HG02678 (cell line): ENCODE data around the gene FCMR.

Experiments
- ATAC-seq: cut with Tn5 transposase; IDR thresholded peaks from one replicate; pipeline ENCODE4 v1.9.1; 2021; ENCODE audit warnings: mild to moderate bottlenecking, moderate library complexity; ENCODE audit not compliant: unreplicated experiment

The FCMR gene

DNA sequence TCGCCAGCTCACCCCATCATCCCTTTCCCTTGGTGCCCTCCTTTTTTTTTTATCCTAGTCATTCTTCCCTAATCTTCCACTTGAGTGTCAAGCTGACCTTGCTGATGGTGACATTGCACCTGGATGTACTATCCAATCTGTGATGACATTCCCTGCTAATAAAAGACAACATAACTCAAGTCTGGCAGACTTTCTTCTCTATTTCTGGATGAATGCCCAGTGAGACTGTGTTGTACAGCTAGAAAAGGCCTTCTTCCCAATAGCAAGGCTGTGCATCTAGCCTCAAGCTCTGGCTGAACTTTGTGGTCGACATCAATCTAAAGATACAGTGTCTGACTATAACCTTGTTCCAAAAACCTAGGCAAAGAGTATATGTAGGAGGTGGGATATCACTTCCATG lies 18.1 kb downstream of the FCMR start:
- ATAC-seq: no peak

DNA sequence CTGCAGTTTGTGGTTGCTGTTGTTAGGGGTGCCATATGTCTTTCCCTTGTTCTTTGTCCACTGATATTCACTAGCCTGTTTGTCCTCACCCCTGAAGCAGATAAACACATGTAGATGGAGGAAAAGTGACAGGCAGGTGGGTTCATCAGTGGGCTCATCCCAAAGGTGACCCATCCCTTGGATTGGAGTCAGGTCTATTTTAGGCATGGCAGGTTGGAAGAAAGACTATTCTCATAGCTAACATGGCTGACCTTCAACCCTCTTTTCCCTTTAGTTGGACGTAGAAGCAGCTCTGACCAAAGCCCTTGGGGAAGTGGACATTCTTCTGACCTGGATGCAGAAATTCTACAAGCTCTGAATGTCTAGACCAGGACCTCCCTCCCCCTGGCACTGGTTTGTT lies 19.0 kb downstream of the FCMR start:
- ATAC-seq: no peak

DNA sequence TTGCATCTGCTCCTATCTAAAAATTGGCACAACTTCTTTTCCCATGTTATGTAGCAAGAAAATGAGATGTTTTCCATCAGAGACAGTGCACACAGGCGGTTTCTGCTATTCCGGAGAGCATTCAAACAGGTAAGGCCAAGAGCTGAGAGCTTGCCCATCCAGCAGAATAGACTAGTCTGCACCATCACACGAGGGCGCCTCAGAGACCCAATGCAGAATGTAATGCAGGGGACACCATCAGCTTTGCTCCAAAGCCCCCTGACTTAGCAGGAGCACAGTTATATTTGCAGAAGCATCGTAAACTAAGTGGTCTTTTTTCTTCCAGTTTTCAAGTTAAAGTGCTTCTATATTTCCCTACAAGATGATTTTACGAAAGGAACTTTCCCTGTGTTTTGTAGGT lies 19.8 kb downstream of the FCMR start:
- ATAC-seq: no peak

DNA sequence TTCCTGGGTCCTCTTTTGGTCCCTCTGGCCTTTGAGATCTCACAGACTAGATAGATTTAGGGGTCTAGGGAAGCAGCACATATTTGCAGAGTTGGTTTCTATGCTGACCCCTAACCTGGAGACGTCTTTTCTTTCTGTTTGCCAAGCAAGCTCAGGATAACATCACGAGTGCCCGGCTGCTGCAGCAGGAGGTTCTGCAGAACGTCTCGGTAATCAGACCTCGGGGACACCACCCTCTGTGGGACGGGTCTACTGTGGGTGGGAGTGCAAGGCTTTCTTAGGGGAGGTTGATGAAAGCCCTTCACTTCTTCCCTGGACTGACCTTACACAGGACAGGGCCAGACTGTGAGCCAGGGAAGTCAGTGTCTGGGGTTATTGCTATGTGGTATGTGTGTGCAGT lies 21.6 kb downstream of the FCMR start:
- ATAC-seq: no peak

DNA sequence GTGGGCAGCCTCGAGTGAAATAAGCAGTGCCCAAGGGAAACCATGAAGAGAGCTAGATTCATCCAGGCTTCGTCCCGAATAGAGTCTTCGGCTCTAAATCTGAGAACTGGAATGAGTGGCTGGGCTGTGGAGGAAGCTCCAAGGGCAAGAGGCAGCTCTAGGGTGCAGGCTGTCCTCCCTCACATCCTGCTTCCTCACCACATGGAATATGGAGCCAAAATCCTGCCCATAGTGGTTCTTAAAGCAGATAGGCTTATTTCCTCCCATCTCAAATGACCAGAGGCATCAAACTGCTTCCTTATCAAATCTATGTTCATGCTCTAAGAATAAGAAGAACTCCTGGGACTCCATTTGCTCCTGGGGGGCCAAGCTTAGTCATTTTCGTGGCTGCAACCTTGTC lies 22.0 kb downstream of the FCMR start:
- ATAC-seq: no peak

DNA sequence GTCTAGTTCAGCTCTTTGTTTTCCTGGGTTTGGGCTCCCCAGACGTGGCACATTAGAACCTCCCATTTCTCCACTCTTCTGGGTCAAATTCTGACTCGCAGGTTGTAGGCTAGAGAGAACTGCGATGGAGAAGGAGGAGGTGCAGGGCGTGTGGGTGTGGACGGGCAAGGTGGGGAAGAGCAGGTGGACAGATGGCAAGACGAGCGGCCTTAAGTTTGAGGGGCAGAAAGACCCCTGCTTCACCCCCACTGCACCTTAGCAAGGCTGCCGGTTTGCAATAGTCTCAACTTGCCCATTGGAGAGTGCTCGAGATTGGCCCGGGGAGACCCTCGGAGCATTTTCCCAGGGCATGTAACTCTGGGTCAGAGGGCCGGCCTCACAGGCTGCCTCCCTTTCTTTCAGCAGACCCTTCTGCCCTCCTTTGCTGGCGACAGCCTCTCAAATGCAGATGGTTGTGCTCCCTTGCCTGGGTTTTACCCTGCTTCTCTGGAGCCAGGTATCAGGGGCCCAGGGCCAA lies 22.8 kb downstream of the FCMR start:
- ATAC-seq: no peak

DNA sequence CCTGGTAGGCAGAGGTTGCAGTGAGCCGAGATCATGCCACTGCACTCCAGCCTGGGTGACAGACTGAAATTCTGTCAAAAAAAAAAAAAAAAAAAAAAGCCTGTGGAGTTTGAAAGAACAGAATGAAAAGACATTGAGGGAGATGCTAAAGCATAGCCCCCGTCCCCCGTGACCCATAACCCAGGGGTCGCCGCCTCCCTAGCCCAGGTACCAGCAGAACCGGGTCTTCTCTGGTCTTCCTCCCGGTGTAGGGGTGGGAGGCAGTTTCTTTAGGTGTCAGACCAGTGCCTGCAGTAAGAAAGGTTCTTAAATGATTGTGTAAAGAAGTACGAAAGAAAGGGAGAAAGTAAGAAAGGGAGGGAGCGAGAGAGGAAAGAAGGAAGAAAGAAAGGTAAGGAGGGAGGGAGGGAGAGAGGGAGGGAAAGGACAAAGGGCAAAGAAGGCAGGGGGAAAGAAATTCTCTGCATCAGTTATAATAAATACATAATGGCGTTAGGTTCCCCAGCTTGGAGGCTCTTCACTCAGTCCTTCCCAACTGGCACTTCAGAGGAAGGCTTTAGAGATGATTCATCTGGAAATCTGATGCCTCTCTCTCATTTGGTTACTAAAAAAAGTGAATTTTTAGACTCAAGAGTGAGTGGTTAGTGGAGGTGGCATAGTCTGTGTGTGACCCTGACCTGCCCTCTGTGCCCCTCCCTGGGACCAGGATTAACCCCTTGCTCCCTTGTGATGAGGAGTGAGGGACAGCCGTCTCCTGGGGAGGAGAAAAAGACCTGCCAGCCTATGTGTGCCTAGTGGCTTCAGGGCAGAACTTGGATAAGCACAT lies 23.4 kb downstream of the FCMR start:
- ATAC-seq: no peak

DNA sequence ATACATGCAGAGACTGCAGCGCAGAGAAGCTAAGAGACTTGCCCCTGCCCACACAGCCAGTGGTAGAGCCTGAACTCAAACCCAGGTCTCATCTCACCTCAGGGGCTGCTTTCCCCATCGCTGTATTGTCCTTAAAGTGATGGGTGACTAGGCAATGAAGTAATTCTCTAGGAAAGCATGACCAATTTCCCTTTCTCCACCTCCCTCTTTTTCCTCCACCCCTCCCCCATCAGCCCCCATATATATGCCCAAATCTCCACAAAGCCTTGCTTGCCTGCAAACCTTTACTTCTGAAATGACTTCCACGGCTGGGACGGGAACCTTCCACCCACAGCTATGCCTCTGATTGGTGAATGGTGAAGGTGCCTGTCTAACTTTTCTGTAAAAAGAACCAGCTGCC lies 24.6 kb downstream of the FCMR start, which contains the start of gene IL24:
IL24 (plus strand) TSS at position 269 of the 400 bp plus-strand sequence. CDS start 390 bp downstream, outside the sequence.
- no peak for ATAC-seq

DNA sequence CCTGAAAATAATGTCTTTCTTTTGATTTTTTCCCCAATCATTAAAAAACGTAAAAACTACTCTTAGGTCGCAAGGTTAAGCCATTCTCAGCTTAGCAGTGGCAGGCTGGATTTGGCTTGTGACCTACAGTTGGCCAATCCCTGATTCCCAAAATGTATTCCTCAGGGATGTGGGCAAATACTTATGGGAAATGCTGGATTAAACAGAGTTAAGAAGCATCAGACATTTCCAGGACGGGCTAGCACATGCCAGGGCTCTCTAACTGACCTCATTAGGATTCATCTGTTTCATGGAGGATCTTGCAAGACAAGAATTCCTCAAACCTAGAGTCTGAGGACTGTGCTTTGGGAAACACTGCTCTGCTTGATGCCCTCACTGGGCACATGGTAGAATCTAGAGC lies 25.5 kb downstream of the FCMR start:
- ATAC-seq: no peak

DNA sequence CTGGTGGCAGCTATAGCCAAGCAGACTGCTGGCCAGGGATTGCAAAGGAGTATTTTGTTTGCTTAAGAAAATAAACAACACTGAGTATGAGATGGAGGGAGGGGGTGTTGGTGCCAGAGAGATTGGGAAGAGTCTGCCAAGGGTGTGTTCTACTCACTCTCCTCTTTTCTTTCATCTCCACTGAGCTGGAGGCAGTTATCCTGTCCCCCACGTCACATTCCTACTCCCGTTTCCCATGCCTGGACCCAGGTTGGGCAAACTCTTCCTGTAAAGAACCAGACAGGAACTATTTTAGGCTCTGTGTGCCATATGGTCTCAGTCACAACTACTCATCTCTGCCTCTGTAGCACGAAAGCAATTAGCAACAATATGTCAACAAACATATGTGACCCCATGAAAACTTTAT lies 25.9 kb downstream of the FCMR start:
- no peak for ATAC-seq

DNA sequence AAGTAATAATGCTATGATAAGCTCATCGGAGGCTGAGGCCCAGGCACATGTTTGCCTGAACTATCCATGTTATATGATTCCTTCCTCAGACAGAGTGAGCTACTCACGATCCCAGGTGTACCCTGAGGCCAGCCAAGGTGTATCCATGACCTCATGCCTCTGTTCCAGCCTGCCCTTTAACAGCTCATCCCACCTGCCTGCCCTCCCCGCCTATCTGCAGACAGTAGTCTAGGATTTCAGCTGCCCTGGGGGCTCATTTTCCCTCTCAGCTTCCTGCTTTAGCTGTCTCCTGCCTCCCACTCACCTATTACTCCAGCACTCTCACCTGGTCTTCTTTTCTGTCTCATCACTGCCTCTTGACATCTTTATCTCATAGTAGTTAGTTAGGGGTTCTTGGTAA lies 26.4 kb downstream of the FCMR start:
- no peak for ATAC-seq

DNA sequence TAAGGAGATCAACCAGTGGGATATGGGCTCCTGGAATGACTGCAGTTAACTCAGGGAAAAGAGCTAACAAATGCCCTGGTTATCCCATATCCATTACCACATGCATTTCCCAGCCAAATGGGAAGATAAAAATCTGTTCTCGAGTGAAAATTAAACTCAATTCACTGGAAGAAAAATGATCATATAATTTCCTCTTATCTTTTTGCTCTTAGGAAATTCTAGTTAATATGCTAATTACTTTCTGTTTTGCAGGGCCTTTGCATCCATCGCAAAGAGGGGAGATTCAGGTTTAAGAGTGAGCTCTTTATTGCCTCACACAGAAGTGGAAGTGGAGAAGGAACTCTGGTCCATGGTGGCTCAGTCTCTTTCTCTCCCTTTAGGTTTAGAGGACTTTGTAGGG lies 28.4 kb downstream of the FCMR start:
- no peak for ATAC-seq

DNA sequence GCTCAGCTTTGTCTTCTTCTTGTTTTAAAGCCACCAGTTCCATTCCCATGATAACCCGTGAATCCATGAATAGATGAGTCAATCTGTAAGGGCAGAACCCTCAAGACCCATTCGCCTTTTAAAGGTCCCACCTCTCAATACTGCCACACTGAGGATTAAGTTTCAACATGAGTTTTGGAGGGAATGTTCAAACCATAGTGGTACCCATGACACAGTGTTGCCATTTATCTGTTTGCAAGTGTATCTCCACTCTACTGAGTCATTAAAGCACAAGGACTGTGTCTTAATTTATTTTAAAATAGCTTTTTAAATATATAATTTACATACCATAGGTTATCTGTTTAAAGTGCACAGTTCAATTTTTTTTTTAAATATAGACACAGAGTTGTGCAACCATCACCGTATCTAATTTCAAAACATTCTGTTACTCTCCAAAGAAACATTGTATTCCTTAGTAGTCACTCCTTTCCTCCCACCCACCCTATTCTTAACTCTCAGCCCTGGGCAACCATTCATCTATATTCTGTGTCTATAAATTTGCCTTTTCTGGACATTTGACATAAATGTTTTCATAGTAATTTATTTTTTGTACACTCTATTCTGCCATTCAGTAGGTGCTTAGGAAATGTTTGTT lies 29.3 kb downstream of the FCMR start:
- no peak for ATAC-seq

DNA sequence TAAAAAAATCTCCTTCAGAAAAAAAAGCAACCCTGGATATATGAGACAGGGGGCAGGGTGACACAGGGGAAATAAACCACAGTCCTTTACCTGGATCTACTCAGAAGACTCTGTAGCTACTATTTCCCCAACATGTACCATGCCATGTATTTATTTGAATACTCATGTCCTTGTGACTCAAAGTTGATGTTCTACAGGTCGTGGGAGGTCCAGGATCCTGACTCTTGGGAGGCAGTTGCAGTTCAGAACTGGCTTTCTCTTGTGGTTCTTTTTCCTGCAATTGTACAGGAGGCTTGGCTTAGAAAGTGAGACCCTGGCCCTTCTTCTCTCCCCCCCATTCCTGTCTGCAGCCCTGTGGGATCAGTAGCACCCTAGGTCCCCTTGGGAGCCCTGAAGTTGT lies 30.3 kb downstream of the FCMR start:
- ATAC-seq: no peak

DNA sequence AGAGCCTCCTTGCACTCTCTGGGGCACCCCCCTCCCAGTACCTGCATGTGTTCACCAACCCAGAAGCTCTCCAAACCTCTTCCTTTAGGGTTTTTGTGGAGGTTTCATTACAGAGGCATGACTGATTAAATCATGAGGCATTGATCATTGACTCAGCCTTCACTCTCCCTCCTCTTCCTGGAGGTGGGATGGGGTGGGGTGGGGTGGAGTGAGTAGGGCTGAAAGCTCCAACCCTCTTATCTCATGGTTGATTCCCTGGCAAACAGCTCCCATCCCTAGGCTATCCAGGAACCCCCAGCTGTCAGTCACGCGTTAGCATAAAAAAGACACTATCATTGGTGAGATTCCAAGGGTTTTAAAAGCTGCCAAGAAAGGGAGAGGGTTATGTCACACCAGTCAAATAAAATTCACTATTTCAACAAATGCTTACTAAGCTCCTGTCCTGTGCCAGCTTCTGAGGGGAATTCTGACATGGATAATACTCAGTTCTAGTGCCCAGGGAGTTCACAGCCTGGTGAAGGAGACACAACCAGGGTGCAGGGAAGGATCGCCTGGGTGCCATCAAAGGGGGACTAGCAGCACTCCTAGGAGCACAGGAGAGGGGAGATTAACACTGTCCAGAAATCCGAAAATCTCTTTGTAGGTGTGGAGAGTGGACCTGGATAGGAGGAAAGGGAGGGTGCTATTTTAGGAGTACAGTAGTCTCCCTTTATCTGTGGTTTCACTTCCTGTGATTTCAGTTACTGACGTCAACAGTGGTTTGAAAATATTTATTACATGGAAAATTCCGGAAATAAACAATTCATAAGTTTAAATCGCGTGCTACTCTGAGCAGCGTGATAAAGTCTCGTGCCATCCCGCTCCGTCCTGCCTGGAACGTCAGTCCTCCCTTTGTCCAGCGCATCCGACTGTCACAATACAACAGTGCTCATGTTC lies 31.3 kb downstream of the FCMR start:
- ATAC-seq: no peak

DNA sequence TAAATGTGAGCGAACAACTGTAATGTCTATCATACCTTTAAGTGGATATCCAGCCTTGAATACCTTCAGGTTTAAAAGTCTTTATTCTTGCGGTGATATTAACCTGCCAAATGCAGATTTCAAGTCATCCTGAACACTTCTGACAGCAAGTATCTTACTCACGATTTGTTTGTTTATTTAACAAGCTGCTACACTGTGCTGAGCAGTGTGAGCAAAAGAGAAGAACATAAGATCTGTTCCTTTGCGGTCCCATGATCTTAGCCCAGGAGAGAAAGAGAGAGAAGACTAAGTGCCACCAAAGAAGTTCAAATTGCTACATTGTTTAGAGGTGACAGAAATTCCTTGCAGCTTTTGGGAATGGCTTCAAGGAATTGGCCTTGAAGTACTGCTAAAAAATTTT lies 34.0 kb downstream of the FCMR start:
- ATAC-seq: no peak

DNA sequence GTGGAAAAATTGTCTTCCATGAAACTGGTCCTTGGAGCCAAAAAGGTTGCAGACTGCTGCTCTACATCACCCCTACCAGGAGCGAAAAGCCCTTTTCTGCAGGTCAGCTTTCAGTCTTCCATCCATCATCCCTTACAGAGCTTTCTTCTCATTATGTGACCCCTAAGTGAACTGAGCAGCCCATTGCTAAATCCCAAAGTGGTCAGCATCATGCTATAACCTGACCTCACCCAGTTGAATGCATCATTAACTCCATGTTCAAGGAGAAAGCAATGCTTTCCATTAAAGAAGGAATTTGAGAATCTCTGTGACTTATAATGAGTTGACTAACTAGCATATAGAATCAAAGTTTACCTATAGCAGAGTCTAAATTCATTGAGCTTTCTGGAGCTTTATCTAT lies 34.9 kb downstream of the FCMR start:
- no peak for ATAC-seq

DNA sequence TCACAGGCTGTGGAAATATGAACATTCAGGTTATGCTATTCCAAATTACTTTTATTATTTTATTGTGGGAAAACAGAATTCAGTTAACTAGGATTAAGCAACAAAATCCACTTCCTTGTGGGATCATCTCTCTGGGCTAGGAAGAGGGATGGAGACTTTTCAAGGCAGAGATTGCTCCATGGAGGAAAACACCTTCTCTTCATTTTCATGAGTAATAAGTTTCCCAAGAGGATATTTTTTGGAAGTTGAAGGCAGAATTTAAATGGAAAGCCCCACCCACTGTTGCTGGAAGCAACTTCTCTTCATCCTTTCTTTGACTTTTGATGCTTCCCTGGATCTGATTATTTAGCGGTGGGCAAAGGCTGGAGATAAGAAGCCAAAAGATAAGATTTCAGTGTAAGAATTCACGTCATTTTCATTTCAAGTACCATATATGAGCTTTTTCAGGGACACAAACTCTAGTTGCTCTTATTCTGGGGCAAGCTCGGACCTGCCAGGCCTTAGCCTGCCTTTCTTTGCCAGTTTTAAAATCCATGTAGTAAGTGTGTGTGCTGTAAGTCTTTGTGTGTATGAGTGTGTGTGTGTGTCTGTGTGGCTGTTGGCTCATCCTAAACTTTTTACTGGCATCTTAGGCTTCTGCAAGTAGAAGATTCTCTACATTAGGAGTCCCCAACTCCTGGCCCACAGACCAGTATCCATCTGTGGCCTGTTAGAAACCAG lies 36.2 kb downstream of the FCMR start:
- ATAC-seq: no peak

DNA sequence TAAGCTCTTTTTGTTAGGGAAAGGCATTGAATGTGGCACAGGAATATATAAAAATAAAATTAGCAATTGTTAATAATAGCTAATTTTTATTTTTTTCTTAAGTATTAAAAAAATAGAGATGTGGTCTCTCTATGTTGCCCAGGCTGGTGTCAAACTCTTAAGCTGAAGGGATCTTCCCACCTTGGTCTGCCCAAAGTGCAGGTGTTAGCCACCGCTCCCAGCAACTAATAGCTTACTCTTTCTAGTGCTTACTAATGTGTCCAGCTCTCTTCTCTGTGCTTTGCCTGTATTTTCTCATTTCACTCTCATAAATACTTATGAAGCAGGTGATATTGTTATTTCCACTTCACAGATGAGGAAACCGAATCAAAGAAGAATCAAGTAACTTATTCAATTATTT lies 37.9 kb downstream of the FCMR start:
- no peak for ATAC-seq

DNA sequence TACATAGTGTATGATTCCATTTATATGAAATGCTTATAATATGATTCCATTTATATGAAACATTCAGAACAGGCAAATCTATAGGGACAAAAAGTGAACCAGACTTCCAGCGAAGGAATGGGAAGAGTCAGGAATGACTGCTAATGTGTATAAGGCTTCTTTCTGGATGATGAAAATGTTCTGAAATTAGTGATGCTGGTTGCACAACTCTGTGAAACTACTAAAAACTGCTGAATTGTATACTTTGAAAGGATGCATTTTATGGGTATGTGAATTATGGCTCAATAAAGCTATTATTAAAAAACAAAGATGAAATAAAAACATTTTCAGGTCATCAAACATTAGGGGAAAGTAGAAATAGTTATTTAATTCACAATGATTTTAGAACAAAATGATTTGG lies 38.6 kb downstream of the FCMR start:
- ATAC-seq: no peak

DNA sequence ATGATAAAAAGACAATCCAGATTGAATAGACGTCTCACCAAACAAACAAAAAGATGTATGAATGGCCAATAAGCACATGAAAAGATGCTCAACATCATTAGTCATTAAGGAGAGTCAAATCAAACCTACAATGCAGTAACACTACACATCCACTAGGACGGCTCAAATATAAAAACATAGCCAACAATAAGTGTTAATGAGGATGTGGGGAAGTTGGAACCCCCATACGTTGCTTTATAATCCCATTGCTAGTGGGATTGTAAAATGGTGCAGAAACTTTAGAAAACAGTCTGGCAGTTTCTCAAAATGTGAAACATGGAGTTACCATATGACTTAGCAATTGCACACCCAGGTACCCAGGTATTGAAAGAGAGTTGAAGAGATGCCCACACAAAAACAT lies 39.2 kb downstream of the FCMR start:
- ATAC-seq: no peak
